Activated T-helper 9 cell treated with anti-CD3 and anti-CD28 coated beads, Interleukin-2, amount 50 U/mL, for 16 hours (primary cell): Measurements from ENCODE around the gene SCART1.
"Not testable (repeated sequence)": the region's sequence is repeated elsewhere in the genome, so short reads cannot be mapped to it uniquely, and the experiment has no call there.

Source experiments
- DNase-seq: peaks from one replicate; pipeline ENCODE4 v3.0.0-alpha.2; 2020; ENCODE audit warnings: low read depth

SCART1 gene

GRCh38 chr10:133432789-133433188 is 21.0 kb upstream of the SCART1 start:
- not testable (repeated sequence) for DNase-seq

- no peak for DNase-seq
These were observed 15.0 kb upstream of the SCART1 start for GRCh38 chr10:133438711-133439273.

- no peak for DNase-seq
These were observed 14.0 kb upstream of the SCART1 start for GRCh38 chr10:133439517-133440461.

- no peak for DNase-seq
These were observed 13.0 kb upstream of the SCART1 start for GRCh38 chr10:133440633-133441285.

GRCh38 chr10:133441356-133441755 is 12.4 kb upstream of the SCART1 start:
- not testable (repeated sequence) for DNase-seq

GRCh38 chr10:133441780-133442179 is 12.0 kb upstream of the SCART1 start:
- no peak for DNase-seq

GRCh38 chr10:133442191-133442966 is 11.4 kb upstream of the SCART1 start:
- no peak for DNase-seq

- DNase-seq = no peak
These were observed 10.5 kb upstream of the SCART1 start for GRCh38 chr10:133442967-133443924.

- no peak for DNase-seq
These were observed 9.1 kb upstream of the SCART1 start for GRCh38 chr10:133444342-133445267.

GRCh38 chr10:133445268-133445732 is 8.4 kb upstream of the SCART1 start:
- no peak for DNase-seq

GRCh38 chr10:133445751-133446708 is 7.7 kb upstream of the SCART1 start:
- DNase-seq = no peak

GRCh38 chr10:133446979-133447378 is 6.8 kb upstream of the SCART1 start:
- no peak for DNase-seq

- DNase-seq = no peak
These were observed 5.6 kb upstream of the SCART1 start for GRCh38 chr10:133448120-133448519.

- DNase-seq = no peak
These were observed 2.4 kb upstream of the SCART1 start for GRCh38 chr10:133451346-133451745.

- no peak for DNase-seq
These were observed 1.3 kb upstream of the SCART1 start for GRCh38 chr10:133452453-133452852.

- no peak for DNase-seq
These were observed 604 bp downstream of the SCART1 start for GRCh38 chr10:133454204-133454893.

- DNase-seq = no peak
These were observed 1.5 kb downstream of the SCART1 start for GRCh38 chr10:133455196-133455595.

GRCh38 chr10:133455611-133456031 is 1.9 kb downstream of the SCART1 start:
- no peak for DNase-seq
